Activated T-cell treated with anti-CD3 and anti-CD28 coated beads, Interleukin-2, amount 50 U/mL, for 72 hours (primary cell): Measurements from ENCODE around the gene CAPN6. TPM values are rescaled to one million over a fixed set of nuclear protein-coding genes. Genes with fewer than 3 reads are reported as not detected.

Experiments used
- ATAC-seq, 2 donors: fragments of 150-1000 bp; cut with Tn5 transposase; replicated peaks in 1 of 2; 2 replicates each; pipeline ENCODE4 v1.10.0; 2021; ENCODE audit warnings: moderate library complexity in 2 of 2, mild to moderate bottlenecking in 1 of 2
- DNase-seq, 2 donors: peaks; one replicate each; pipeline ENCODE4 v3.0.0; 2021 to 2022; ENCODE audit warnings: mixed read lengths in 1 of 2
- H3K27ac Mint-ChIP-seq: one replicate; pipeline ENCODE4 v1.8.0; 2022; ENCODE audit warnings: mild to moderate bottlenecking, moderate library complexity, mixed read lengths
- H3K27me3 Mint-ChIP-seq: one replicate; pipeline ENCODE4 v1.8.0; 2022; ENCODE audit warnings: low read depth, mixed read lengths
- H3K36me3 Mint-ChIP-seq, 2 donors: one replicate each; pipeline ENCODE4 v1.8.0; 2022; ENCODE audit warnings: mixed read lengths in 2 of 2, mild to moderate bottlenecking in 1 of 2; ENCODE audit not compliant: insufficient read depth in 2 of 2
- H3K4me1 Mint-ChIP-seq: one replicate; pipeline ENCODE4 v1.8.0; 2022; ENCODE audit warnings: low read depth, mixed read lengths
- H3K4me3 Mint-ChIP-seq, 2 donors: one replicate each; pipeline ENCODE4 v1.8.0; 2022; ENCODE audit warnings: mild to moderate bottlenecking in 2 of 2, mixed read lengths in 2 of 2, moderate library complexity in 2 of 2
- H3K9me3 Mint-ChIP-seq, 2 donors: one replicate each; pipeline ENCODE4 v1.8.0; 2022; ENCODE audit warnings: mixed read lengths in 2 of 2
- total RNA-seq, 2 donors: library from RNA; stranded (reverse); gene quantifications; one replicate each; pipeline ENCODE4 v1.2.3, GENCODE V29; 2022

The CAPN6 gene
- total RNA-seq, 2 donors from 2014 or later: not detected

DNA sequence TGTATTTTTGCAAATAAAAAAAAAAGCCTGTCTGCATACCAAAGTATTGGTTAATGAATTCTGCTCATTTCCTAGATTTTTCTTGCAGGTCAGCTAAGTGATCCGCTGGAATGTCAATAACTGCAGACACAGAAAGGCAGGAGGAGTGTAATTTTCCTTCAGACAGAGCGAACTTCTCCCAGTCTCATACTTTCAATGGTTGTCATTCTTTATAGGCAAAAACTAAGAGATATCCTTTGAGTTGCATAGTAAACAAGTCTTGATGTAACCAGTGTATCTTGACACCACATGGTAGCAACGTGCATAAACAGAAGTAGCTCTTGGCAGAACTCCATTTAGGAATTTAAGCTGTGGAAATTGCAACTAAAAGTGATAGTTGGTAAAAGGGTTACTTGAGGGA is 8.2 kb downstream of the CAPN6 start:
- Mint-ChIP-seq H3K36me3 (no peaks in the 10 kb centered on the region), H3K9me3 (no peaks in the 10 kb centered on the region), H3K27me3 (peaks cover 48% of the 10 kb centered on the region), H3K4me3 (no peak overlapping the region), H3K27ac (no peak overlapping the region), H3K4me1 (no peaks in the 10 kb centered on the region)
- no peak for DNase-seq
- no peak for ATAC-seq

DNA sequence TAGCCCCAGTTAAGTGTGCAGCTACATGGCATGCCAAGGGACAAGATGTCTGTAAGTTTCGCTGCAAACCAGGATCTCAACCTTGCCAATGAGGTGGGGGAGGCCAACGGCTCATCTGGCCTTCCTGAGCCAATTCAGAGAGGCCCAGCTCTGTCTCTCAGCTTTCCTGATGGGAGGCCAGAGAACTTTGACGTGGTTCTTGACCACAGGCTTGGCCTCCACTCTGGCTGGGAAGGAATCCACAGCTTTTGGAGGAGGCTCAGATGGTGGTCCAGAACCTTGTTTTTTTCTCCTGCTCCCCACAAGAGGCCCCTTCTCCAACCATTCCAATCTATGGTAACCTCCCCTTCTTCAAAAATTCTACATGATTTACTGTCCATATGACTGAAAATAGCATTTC is 9.8 kb downstream of the CAPN6 start:
- no peak overlapping the region for H3K27ac Mint-ChIP-seq
- H3K4me3 Mint-ChIP-seq: no peak overlapping the region
- peaks cover 35% of the 10 kb centered on the region for H3K27me3 Mint-ChIP-seq
- ATAC-seq: no peak
- H3K36me3 Mint-ChIP-seq: no peaks in the 10 kb centered on the region
- no peaks in the 10 kb centered on the region for H3K9me3 Mint-ChIP-seq
- H3K4me1 Mint-ChIP-seq: no peaks in the 10 kb centered on the region
- no peak for DNase-seq

DNA sequence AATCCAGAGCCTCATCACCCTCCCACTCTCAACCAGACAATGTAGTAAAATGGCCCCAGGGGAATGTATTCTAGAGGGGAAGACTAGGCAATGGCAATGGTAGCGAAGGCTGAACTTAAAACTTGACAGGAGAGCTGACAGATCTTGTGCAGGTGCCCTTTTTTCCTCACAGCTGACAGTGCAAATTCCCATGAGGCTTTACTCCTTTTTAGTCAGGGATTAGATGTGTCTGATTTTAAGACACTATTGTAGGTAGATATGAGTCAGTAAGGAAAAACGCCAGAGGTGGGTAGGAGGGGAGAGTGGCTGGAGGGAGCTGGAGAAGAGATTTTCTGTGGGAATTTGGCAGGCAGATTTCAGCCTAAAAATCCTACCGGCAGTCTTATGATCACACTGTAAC is 10.7 kb downstream of the CAPN6 start:
- H3K36me3 Mint-ChIP-seq: no peaks in the 10 kb centered on the region
- H3K9me3 Mint-ChIP-seq: no peaks in the 10 kb centered on the region
- H3K27me3 Mint-ChIP-seq: peaks cover 42% of the 10 kb centered on the region
- no peak for DNase-seq
- no peaks in the 10 kb centered on the region for H3K4me1 Mint-ChIP-seq
- no peak overlapping the region for H3K27ac Mint-ChIP-seq
- no peak overlapping the region for H3K4me3 Mint-ChIP-seq
- ATAC-seq: no peak

DNA sequence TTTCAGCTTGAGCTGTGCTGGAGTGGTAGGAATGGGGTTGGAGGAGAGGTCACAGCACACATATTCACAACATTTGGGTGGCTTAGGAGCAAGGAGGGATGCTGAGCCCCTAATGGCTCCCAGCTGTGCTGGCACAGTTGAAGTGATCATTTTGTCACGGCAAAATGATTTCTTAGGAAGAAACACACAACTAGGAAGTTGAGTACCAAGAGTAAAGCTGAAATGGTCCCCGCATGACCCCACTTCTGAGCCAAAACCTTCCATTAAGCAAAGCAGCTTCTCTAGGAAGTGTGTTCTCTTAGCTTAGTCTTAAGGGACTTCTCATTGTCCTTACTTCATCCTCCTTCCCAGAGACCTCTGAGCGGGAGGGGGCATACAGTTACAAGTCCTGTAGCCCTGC is 12.6 kb downstream of the CAPN6 start:
- Mint-ChIP-seq H3K4me3 (no peak overlapping the region), H3K9me3 (no peaks in the 10 kb centered on the region), H3K27ac (no peak overlapping the region), H3K27me3 (peaks cover 40% of the 10 kb centered on the region), H3K4me1 (no peaks in the 10 kb centered on the region), H3K36me3 (no peaks in the 10 kb centered on the region)
- ATAC-seq (no peak), DNase-seq (no peak)

DNA sequence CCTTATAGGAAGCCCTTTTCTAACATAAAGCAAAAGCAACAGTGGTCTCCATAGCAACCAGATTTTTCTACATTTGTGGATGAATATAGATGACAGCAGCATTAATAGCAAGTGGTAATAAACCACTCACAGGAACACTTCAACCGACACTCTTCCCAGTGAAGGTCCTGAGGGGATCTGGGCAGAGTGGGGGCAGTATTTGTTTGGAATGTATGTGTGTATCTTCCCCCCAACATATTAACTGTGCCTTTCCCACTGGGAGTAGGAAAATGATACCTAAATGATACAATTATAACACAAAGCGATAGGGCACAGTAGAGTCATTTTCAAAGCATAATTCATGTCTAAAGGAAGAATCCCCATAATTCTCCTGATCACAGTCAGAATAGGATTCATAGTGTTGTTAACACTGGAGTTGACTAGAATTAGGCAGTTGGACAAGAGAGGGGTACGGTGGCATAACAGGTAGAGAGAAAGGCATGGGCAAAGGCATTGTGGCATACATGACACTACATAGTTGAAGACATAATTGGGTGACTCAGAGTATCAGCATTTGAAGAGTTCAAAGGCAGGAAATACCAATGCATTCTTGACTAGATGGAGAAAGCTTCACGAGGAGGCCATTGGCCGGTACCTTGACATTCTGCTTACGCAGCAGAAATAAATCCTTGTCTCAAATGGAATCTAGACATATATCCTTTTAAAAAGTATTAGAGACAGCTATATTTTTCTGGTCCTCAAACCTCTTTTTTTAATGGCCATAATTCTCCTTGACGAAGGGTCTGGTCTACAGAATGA is 15.2 kb downstream of the CAPN6 start:
- no peaks in the 10 kb centered on the region for H3K9me3 Mint-ChIP-seq

DNA sequence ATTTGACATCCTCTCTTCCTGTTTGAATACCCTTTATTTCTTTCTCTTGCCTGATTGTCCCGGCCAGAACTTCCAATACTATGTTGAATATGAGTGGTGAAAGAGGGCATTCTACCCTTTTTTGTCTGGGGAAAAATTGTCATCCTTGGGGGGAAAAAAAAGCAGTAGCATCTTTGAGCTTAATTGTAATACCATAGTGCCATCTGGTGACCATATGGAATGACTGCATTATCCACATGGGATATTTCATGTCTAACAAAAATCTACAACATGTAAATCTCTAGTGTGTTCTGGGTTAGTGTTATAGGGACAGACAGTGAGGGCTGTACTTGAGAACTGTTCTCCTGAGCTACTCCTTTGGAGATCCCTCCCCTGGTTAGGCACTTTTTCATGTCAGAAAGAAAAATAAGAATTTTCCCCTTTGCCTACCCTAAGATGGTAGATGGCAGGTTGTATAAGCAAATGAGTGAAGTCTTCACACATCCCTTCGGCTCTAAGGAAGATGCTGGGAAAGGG is 26.0 kb downstream of the CAPN6 start:
- DNase-seq (no peak), ATAC-seq (no peak)
- no peaks in the 10 kb centered on the region for H3K36me3 Mint-ChIP-seq
- no peaks in the 10 kb centered on the region for H3K9me3 Mint-ChIP-seq
- no peak overlapping the region for H3K27ac Mint-ChIP-seq
- H3K27me3 Mint-ChIP-seq: peaks cover 68% of the 10 kb centered on the region
- H3K4me1 Mint-ChIP-seq: no peaks in the 10 kb centered on the region
- no peak overlapping the region for H3K4me3 Mint-ChIP-seq

More for the DNA sequence above, 15.2 kb downstream of the CAPN6 start:
- no peaks in the 10 kb centered on the region for H3K4me1 Mint-ChIP-seq
- H3K36me3 Mint-ChIP-seq: no peaks in the 10 kb centered on the region
- no peak for ATAC-seq
- H3K27me3 Mint-ChIP-seq: peaks cover 37% of the 10 kb centered on the region
- H3K4me3 Mint-ChIP-seq: no peak overlapping the region
- no peak for DNase-seq
- H3K27ac Mint-ChIP-seq: no peak overlapping the region

DNA sequence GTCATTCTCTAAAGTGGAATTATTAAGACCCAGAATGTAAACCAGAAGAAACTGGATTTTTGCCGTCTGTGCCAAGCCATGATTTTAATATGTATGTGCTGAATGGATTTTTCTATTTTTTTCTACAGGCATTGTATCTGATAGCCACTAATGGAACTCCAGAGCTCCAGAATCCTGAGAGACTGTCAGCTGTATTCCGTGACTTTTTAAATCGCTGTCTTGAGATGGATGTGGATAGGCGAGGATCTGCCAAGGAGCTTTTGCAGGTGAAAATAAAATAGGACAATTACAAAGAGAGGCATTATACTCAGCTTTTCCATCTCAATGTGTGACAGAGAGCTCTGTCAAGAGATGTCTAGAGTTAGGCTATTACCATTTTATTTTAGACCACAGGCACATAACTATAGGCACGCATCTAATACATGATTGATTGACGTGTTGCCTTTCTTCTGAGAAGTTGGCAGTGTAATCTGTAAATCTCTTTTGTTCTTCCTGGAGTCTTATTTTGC is 53.9 kb downstream of the CAPN6 start:
- H3K4me1 Mint-ChIP-seq: no peaks in the 10 kb centered on the region
- DNase-seq (no peak), ATAC-seq (no peak)
- no peaks in the 10 kb centered on the region for H3K36me3 Mint-ChIP-seq
- H3K27ac Mint-ChIP-seq: no peak overlapping the region
- no peaks in the 10 kb centered on the region for H3K9me3 Mint-ChIP-seq
- H3K4me3 Mint-ChIP-seq: no peak overlapping the region
- peaks cover 43% of the 10 kb centered on the region for H3K27me3 Mint-ChIP-seq

DNA sequence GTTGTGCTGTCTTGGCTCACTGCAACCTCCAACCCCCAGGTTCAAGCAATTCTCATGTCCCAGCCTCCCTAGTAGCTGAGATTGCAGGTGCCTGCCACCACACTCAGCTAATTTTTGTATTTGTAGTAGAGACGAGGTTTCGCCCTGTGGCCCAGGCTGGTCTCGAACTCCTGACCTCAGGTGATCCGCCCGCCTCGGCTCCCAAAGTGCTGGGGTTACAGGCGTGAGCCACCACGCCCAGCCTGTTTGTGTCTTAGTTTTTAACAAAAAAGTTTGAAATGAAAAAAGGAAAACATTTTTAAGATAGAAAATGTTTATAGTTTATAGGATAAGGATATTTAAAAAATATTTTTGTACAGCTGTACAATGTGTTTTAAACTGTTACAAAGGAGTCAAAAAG is 62.4 kb downstream of the CAPN6 start:
- Mint-ChIP-seq H3K27me3 (peaks cover 27% of the 10 kb centered on the region), H3K4me1 (no peaks in the 10 kb centered on the region), H3K36me3 (no peaks in the 10 kb centered on the region), H3K9me3 (no peaks in the 10 kb centered on the region), H3K27ac (no peak overlapping the region), H3K4me3 (no peak overlapping the region)
- ATAC-seq (no peak), DNase-seq (no peak)

DNA sequence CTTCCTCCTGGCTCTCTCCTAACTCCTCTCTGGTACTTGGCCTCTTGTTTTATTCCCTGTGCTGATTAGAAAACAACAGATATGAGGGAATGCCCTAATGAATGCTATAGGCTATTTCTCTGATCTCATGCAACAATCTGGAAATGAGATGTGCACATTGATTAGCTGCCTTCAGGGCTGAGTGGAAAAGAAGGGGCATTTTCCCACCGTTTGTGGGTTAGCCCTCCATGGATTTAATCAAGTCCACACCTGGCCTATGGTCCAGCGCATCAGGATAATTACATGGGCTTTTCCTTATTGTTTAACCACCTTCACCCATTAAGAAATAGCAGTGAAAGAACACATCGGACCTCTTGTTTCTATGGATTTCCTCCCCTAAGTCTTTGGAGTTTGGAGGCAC is 70.0 kb downstream of the CAPN6 start:
- ATAC-seq (no peak), DNase-seq (no peak)
- Mint-ChIP-seq H3K36me3 (no peaks in the 10 kb centered on the region), H3K4me1 (no peaks in the 10 kb centered on the region), H3K9me3 (no peaks in the 10 kb centered on the region), H3K27ac (no peak overlapping the region), H3K4me3 (no peak overlapping the region), H3K27me3 (peaks cover 70% of the 10 kb centered on the region)

DNA sequence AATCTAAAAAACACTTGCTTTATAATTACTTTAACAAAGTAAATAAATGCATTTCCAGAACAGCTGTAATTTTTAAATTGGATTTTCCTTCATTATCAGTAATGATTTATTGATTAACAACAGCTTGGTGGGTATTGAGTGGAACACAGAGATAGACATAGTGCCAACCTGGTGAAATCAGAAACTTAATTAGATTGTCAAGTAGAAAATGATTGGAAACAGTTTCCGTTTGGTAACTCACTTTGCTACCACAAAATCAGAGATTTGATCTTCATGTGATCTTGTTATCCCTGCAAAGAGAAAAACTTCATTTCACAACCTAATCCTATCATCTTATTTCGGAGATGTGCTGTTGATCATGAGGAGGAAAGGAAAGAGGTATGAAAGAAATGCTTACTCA is 70.8 kb downstream of the CAPN6 start:
- no peaks in the 10 kb centered on the region for H3K36me3 Mint-ChIP-seq
- DNase-seq: no peak
- no peaks in the 10 kb centered on the region for H3K9me3 Mint-ChIP-seq
- no peak overlapping the region for H3K27ac Mint-ChIP-seq
- no peak overlapping the region for H3K4me3 Mint-ChIP-seq
- H3K27me3 Mint-ChIP-seq: peaks cover 70% of the 10 kb centered on the region
- no peak for ATAC-seq
- H3K4me1 Mint-ChIP-seq: no peaks in the 10 kb centered on the region

Other genes starting within 250 kb of the CAPN6 start
- gene PAK3, start 174.3 kb downstream of the CAPN6 start, total RNA-seq: 1 to 10 TPM; 1.1 to 1.8 TPM
- not detected for gene DCX, start 141.7 kb upstream of the CAPN6 start, total RNA-seq
- under 1 TPM in 1 of 2 donors, not detected in 1; 0.05 TPM for gene SERTM2, start 241.2 kb upstream of the CAPN6 start, total RNA-seq